K562 (cell line): ENCODE results near the gene AGBL1. TPM values are rescaled to one million over a fixed set of nuclear protein-coding genes. Genes with fewer than 3 reads are reported as not detected.

Experiments used
- ATAC-seq: fragments of 200-7000 bp; cut with Tn5 transposase; 3 replicates; pipeline ENCODE4 v1.9.1; 2020; ENCODE audit warnings: moderate library complexity
- BruUV-seq: library from RNA; stranded (reverse); fragments of 400-500 nt; replicated peaks from 2 replicates; lab custom pipeline; 2021; lab: Mats Ljungman, UMichigan
- CTCF ChIA-PET: fragments of 300-600 bp; formaldehyde crosslinking; extraction: SDS; loops from one replicate; lab custom pipeline; 2021; ENCODE audit warnings: low intra/inter-chr PET ratio; lab: Yijun Ruan, JAX
- POLR2A ChIA-PET: fragments of 300-600, 350-650 bp; sonication (Branson Sonifier 250); formaldehyde crosslinking; extraction: SDS; loops from one replicate; lab custom pipeline; 2021; ENCODE audit warnings: antibody characterized with exemption, inconsistent platforms; lab: Yijun Ruan, JAX
- DNase-seq, 4 experiments: peaks; one replicate each; pipeline versions ENCODE4 v3.0.0 to v3.0.0-alpha.2; 2011 to 2018; ENCODE audit warnings: low spot score in 3 of 4, mixed read lengths in 3 of 4; ENCODE audit errors: extremely low read depth in 1 of 4
- FAIRE-seq: peaks from 2 replicates; lab custom pipeline; 2011; peaks lifted over from hg19 to GRCh38; lab: Jason Lieb, UNC
- H2AFZ ChIP-seq: 2 replicates; pipeline ENCODE4 v1.6.0; 2011; ENCODE audit warnings: low read depth, low read length, control low read depth, inconsistent platforms
- H3K27ac ChIP-seq: fragments of 200-600 bp; 3 replicates; pipeline ENCODE4 v1.8.0; 2011; ENCODE audit warnings: low read depth, mild to moderate bottlenecking, control low read depth, inconsistent platforms, low read length, moderate library complexity, mixed read lengths; ENCODE audit errors: extremely low read depth
- H3K27me3 ChIP-seq, 2 experiments: fragments of 300-600 bp in 1 of 2; 2 replicates in 1 of 2; 3 replicates in 1 of 2; pipeline versions ENCODE4 v1.6.0 to v1.8.0; 2011; ENCODE audit warnings: inconsistent platforms in 2 of 2, low read length in 2 of 2, mild to moderate bottlenecking in 1 of 2, mixed read lengths in 1 of 2, moderate library complexity in 1 of 2; ENCODE audit not compliant: control insufficient read depth in 2 of 2, insufficient read depth in 2 of 2
- H3K36me3 ChIP-seq: fragments of 300-600 bp; 3 replicates; pipeline ENCODE4 v1.8.0; 2011; ENCODE audit warnings: mild to moderate bottlenecking, low read length, inconsistent platforms; ENCODE audit not compliant: control insufficient read depth, insufficient read depth
- H3K4me1 ChIP-seq, 2 experiments: fragments of 200-600 bp in 1 of 2; replicated peaks in 1 of 2; 2 replicates in 1 of 2; 3 replicates in 1 of 2; pipeline versions ENCODE4 v1.5.1 to v1.8.0; 2011; ENCODE audit warnings: inconsistent platforms in 2 of 2, low read length in 2 of 2, mild to moderate bottlenecking in 1 of 2, mixed read lengths in 1 of 2, moderate library complexity in 1 of 2; ENCODE audit not compliant: control insufficient read depth in 2 of 2, insufficient read depth in 2 of 2
- H3K4me2 ChIP-seq: 2 replicates; pipeline ENCODE4 v1.6.1; 2011; ENCODE audit warnings: low read length, control low read depth, inconsistent platforms, mixed read lengths; ENCODE audit not compliant: insufficient read depth
- H3K4me3 ChIP-seq: fragments of 200-600 bp; sonication (generic), shearing (Covaris generic); 2 replicates; pipeline ENCODE4 v1.5.1; 2016; ENCODE audit warnings: control low read depth, inconsistent platforms
- H3K79me2 ChIP-seq: fragments of 200-600 bp; 3 replicates; pipeline ENCODE4 v1.8.0; 2011; ENCODE audit warnings: low read length, inconsistent platforms; ENCODE audit not compliant: control insufficient read depth, insufficient read depth
- H3K9ac ChIP-seq, 2 experiments: 2 replicates each; pipeline versions ENCODE4 v1.6.0 to v1.6.1; 2011; ENCODE audit warnings: low read depth in 2 of 2, low read length in 2 of 2, control low read depth in 1 of 2, inconsistent platforms in 1 of 2, mild to moderate bottlenecking in 1 of 2, mixed read lengths in 1 of 2; ENCODE audit not compliant: insufficient read depth in 1 of 2
- H3K9me1 ChIP-seq: one replicate; pipeline ENCODE4 v1.6.0; 2011; ENCODE audit warnings: inconsistent platforms, mild to moderate bottlenecking, low read length, moderate library complexity; ENCODE audit not compliant: control insufficient read depth, insufficient read depth
- H3K9me3 ChIP-seq: replicated peaks from 2 replicates; pipeline ENCODE4 v1.5.1; 2011; ENCODE audit warnings: low read depth, low read length, inconsistent platforms; ENCODE audit not compliant: control insufficient read depth, insufficient read depth
- H4K20me1 ChIP-seq: replicated peaks from 2 replicates; pipeline ENCODE4 v1.6.1; 2011; ENCODE audit warnings: low read length, inconsistent platforms, mixed read lengths; ENCODE audit not compliant: control insufficient read depth, insufficient read depth
- AFF4 ChIP-seq: sonication (generic); formaldehyde crosslinking; IDR thresholded peaks from 2 replicates; pipeline ENCODE4 v1.8.0; 2023; ENCODE audit warnings: mild to moderate bottlenecking, missing genetic modification reagents
- NR4A1 ChIP-seq, 2 experiments: fragments of 250-450 bp in 1 of 2; fragments of 450-650 bp in 1 of 2; sonication (Bioruptor Pico) in 1 of 2; IDR thresholded peaks; 2 replicates each; pipeline versions ENCODE4 v1.4.0 to v1.6.1; 2016 to 2020; ENCODE audit warnings: mild to moderate bottlenecking in 2 of 2, missing compliant biosample characterization in 1 of 2, missing genetic modification characterization in 1 of 2, moderate library complexity in 1 of 2
- PURB ChIP-seq: sonication (generic); formaldehyde crosslinking; IDR thresholded peaks from 2 replicates; pipeline ENCODE4 v1.9.0; 2021; ENCODE audit warnings: low read depth, mild to moderate bottlenecking, missing genetic modification reagents
- SMAD3 ChIP-seq: fragments of 450-650 bp; formaldehyde crosslinking; conservative IDR thresholded peaks from 2 replicates; pipeline ENCODE4 v1.4.0; 2020; ENCODE audit warnings: mild to moderate bottlenecking
- ZNF23 ChIP-seq: fragments of 250-450 bp; sonication (Bioruptor Pico); IDR thresholded peaks from 2 replicates; pipeline ENCODE4 v1.4.0; 2020; ENCODE audit warnings: mild to moderate bottlenecking
- ZNF696 ChIP-seq: fragments of 250-450 bp; sonication (Bioruptor Pico); conservative IDR thresholded peaks from 2 replicates; pipeline ENCODE4 v1.4.0; 2020; ENCODE audit warnings: mild to moderate bottlenecking, moderate library complexity
- ZNF764 ChIP-seq: fragments of 250-450 bp; sonication (Bioruptor Pico); IDR thresholded peaks from 2 replicates; pipeline ENCODE4 v1.4.0; 2020; ENCODE audit warnings: low read depth, mild to moderate bottlenecking, moderate library complexity
- WGBS: fragments of 100-300 bp; shearing (Covaris generic); methylation state at CpG from one replicate; pipeline ENCODE4 v1.1.6; 2016; ENCODE audit warnings: low coverage, mixed read lengths; ENCODE audit not compliant: insufficient coverage; ENCODE audit errors: missing lambda C conversion rate; 5-methylcytosine and 5-hydroxymethylcytosine counted together
- in situ Hi-C: fragments of 300-500 bp; cut with MboI; formaldehyde crosslinking; loops from 4 replicates; pipeline ENCODE4 v1.15.0; 2018; ENCODE audit warnings: inconsistent platforms, mixed read lengths
- intact Hi-C: fragments of 100-400 bp; cut with micrococcal nuclease; formaldehyde crosslinking; loops from 2 replicates; pipeline ENCODE4 v1.14.2; 2022
- polyA plus RNA-seq, 8 experiments: library from polyadenylated mRNA; depleted of rRNA in 4 of 8; stranded (reverse) in 5 of 8; unstranded in 3 of 8; fragments of >200 nt; fragmentation: Nextera tagmentation in 2 of 8; fragmentation: Illumina TruSeq in 1 of 8; extraction: Ambion mirVana in 2 of 8; extraction: Trizol in 1 of 8; gene quantifications; 2 replicates each; pipeline versions ENCODE4 v1.2.1 to v1.2.3, GENCODE V29; 2011 to 2014; ENCODE audit warnings: inconsistent platforms in 1 of 8, missing spikeins in 1 of 8
- total RNA-seq, 7 experiments: library from RNA; depleted of rRNA in 6 of 7; stranded (reverse); fragments of >200 nt in 6 of 7; fragmentation: Illumina TruSeq in 2 of 7; extraction: Trizol in 2 of 7; gene quantifications; 2 replicates each; pipeline versions ENCODE4 v1.2.1 to v1.2.3, GENCODE V29; 2011 to 2021; ENCODE audit warnings: low replicate concordance in 1 of 7

Gene AGBL1
- total and polyA plus RNA-seq, 9 of the 15 experiments (the other 6 are each of a cell fraction or from before 2014, with no cell fraction given), result not detected

- TF ChIP-seq ZNF764 (CRISPR knock-in tag) (no peak), ZNF696 (CRISPR knock-in tag) (no peak), AFF4 (CRISPR knock-in tag) (no peak), ZNF23 (CRISPR knock-in tag) (no peak), SMAD3 (CRISPR knock-in tag) (no peak), PURB (CRISPR knock-in tag) (no peak)
These were observed 716.9 kb downstream of the AGBL1 start (continued) for GRCh38 chr15:86796521-86796920.

GRCh38 chr15:86797135-86797534, 717.5 kb downstream of the AGBL1 start:
- Histone ChIP-seq H3K27me3 (no peaks in the 10 kb centered on the region), H3K4me3 (no peak overlapping the region), H3K9me3 (no peaks in the 10 kb centered on the region), H4K20me1 (no peaks in the 10 kb centered on the region), H3K4me1 (no peaks in the 10 kb centered on the region), H3K4me2 (no peak overlapping the region), H2AFZ (no peak overlapping the region), H3K79me2 (no peaks in the 10 kb centered on the region), H3K36me3 (no peaks in the 10 kb centered on the region), H3K27ac (no peak overlapping the region), H3K9me1 (no peaks in the 10 kb centered on the region), H3K9ac (no peak overlapping the region)
- 0% methylated on average over 3 of the region's 3 CpGs for WGBS
- BruUV-seq, result no TSS peak
- no peak for ATAC-seq
- TF ChIP-seq NR4A1 (CRISPR knock-in tag; IDR thresholded peaks at IDR 0.05) (no peak), NR4A1 (tag; IDR thresholded peaks at IDR 0.05) (no peak)
- no peak for FAIRE-seq
- no peak for DNase-seq
- POLR2A ChIA-PET, result no interaction called here
- intact Hi-C loops (no loop called here), in situ Hi-C loops (no loop called here)
- CTCF ChIA-PET, result no interaction called here
